ENCODE measurements around the gene DPYD.

The DPYD gene

GRCh38 chr1:97168056-97168455 lies 752.8 kb downstream of the DPYD start:
- TF ChIP-seq, protein P1, sequence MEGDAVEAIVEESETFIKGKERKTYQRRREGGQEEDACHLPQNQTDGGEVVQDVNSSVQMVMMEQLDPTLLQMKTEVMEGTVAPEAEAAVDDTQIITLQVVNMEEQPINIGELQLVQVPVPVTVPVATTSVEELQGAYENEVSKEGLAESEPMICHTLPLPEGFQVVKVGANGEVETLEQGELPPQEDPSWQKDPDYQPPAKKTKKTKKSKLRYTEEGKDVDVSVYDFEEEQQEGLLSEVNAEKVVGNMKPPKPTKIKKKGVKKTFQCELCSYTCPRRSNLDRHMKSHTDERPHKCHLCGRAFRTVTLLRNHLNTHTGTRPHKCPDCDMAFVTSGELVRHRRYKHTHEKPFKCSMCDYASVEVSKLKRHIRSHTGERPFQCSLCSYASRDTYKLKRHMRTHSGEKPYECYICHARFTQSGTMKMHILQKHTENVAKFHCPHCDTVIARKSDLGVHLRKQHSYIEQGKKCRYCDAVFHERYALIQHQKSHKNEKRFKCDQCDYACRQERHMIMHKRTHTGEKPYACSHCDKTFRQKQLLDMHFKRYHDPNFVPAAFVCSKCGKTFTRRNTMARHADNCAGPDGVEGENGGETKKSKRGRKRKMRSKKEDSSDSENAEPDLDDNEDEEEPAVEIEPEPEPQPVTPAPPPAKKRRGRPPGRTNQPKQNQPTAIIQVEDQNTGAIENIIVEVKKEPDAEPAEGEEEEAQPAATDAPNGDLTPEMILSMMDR (conservative IDR thresholded peaks at IDR 0.05; ENCODE audit: low read depth), result no peak
- no peak overlapping the region for H3K27ac ChIP-seq
- POLR2A ChIA-PET (ENCODE audit: low non-redundant PET), result no interaction called here
- DNase-seq (ENCODE audit: low spot score), result no peak
- CTCF ChIA-PET, result no interaction called here

- TF ChIP-seq, protein P1 (conservative IDR thresholded peaks at IDR 0.05; ENCODE audit: low read depth), result no peak
- no peak overlapping the region for H3K27ac ChIP-seq
- DNase-seq (ENCODE audit: low spot score), result no peak
- ChIA-PET CTCF (no interaction called here), POLR2A (ENCODE audit: low non-redundant PET) (no interaction called here)
Measured at GRCh38 chr1:97167246-97167645, 753.6 kb downstream of the DPYD start.

DNA sequence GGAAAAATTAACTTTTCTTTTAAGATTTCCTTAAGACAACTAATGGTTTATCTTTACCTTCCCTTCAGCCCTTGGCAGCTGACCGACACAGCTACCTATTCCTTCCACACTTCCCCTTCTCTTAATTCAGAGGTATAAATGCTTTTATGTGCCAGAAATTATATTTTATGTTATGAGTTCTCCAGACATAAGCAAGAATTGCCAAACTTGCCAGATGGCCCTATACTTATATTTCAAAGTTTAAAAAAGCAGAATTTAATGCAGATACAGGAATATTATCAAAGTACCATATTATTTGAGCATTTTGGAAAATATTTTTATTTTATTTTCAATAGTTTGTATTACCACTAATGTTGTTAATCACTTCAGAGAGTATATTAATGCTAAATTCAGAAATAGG lies 754.2 kb downstream of the DPYD start:
- DNase-seq (ENCODE audit: low spot score), result no peak
- ChIA-PET POLR2A (ENCODE audit: low non-redundant PET) (no interaction called here), CTCF (no interaction called here)
- TF ChIP-seq, protein P1 (conservative IDR thresholded peaks at IDR 0.05; ENCODE audit: low read depth), result no peak
- H3K27ac ChIP-seq, result no peak overlapping the region

DNA sequence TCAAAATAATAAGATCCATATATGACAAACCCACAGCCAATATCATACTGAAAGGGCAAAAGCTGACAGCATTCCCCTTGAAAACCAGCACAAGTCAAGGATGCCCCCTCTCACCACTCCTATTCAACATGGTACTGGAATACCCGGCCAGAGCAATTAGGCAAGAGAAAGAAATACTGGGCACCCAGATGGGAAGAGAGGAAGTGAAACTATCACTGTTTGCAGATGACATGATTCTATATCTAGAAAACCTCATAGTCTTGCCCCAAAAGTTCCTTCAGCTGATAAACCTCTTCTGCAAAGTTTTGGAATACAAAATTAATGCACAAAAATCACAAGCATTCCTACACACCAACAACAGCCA lies 756.6 kb downstream of the DPYD start:
- CTCF ChIA-PET, result no interaction called here

GRCh38 chr1:97163591-97164275 lies 757.1 kb downstream of the DPYD start:
- TF ChIP-seq, protein P1 (conservative IDR thresholded peaks at IDR 0.05; ENCODE audit: low read depth), result no peak
- POLR2A ChIA-PET (ENCODE audit: low non-redundant PET), result no interaction called here
- H3K27ac ChIP-seq, result no peak overlapping the region
- CTCF ChIA-PET, result no interaction called here
- DNase-seq (ENCODE audit: low spot score), result no peak

More for the DNA sequence above, 756.6 kb downstream of the DPYD start:
- DNase-seq (ENCODE audit: low spot score), result no peak
- H3K27ac ChIP-seq, result no peak overlapping the region
- TF ChIP-seq, protein P1 (conservative IDR thresholded peaks at IDR 0.05; ENCODE audit: low read depth), result no peak
- POLR2A ChIA-PET (ENCODE audit: low non-redundant PET), result no interaction called here

DNA sequence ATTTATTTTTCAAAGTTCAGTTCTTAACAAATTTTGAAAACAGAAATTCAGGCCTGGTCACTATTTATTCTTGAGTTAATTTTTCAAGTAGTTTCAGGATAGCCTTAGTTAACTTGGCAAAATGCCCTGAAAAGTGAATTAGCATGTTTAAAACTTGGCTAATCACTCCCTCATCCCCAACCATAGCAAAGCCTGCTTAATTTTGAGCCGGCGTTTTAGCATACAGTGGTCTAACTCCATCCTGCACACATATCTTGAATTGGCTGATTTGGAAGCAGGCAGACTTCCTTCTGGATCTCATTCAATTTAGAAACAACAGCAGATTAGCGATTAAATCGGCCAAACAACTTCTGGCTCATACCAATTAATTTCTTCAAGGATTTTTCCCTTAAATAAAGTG lies 760.0 kb downstream of the DPYD start:
- ChIA-PET POLR2A (ENCODE audit: low non-redundant PET) (no interaction called here), CTCF (no interaction called here)
- TF ChIP-seq, protein P1 (conservative IDR thresholded peaks at IDR 0.05; ENCODE audit: low read depth), result no peak
- DNase-seq (ENCODE audit: low spot score), result no peak
- H3K27ac ChIP-seq, result no peak overlapping the region
